H1 (cell line): ENCODE measurements around the gene CBFA2T2.

Source experiments
- EZH2 ChIP-seq: fragments of 200-600 bp; sonication (generic); IDR thresholded peaks from 2 replicates; pipeline ENCODE4 v1.7.1; 2012; ENCODE audit warnings: low read depth, mild to moderate bottlenecking, moderate library complexity, low read length, inconsistent platforms; ENCODE audit not compliant: severe bottlenecking
- NRF1 ChIP-seq: IDR thresholded peaks from 2 replicates; pipeline ENCODE4 v1.6.1; 2011; ENCODE audit warnings: mild to moderate bottlenecking, low read depth, low read length, improper control_type of control experiment
- POLR2A ChIP-seq, 2 experiments: IDR thresholded peaks; 1 replicate in 1 of 2; 2 replicates in 1 of 2; pipeline ENCODE4 v1.6.1; 2011; ENCODE audit warnings: low read depth in 2 of 2, low read length in 2 of 2, mild to moderate bottlenecking in 2 of 2; ENCODE audit errors: control extremely low read depth in 1 of 2
- POLR2AphosphoS5 ChIP-seq: IDR thresholded peaks from 2 replicates; pipeline ENCODE4 v1.6.1; 2011; ENCODE audit warnings: low read depth, low read length
- ZNF274 ChIP-seq: IDR thresholded peaks from 2 replicates; pipeline ENCODE4 v1.7.0; 2012; ENCODE audit warnings: low read length, borderline replicate concordance; ENCODE audit errors: extremely low read depth
- TF ChIP-seq, protein P1 (sequence below): IDR thresholded peaks from 2 replicates; pipeline ENCODE4 v1.6.1; 2011; ENCODE audit warnings: low read length, improper control_type of control experiment

DNA sequence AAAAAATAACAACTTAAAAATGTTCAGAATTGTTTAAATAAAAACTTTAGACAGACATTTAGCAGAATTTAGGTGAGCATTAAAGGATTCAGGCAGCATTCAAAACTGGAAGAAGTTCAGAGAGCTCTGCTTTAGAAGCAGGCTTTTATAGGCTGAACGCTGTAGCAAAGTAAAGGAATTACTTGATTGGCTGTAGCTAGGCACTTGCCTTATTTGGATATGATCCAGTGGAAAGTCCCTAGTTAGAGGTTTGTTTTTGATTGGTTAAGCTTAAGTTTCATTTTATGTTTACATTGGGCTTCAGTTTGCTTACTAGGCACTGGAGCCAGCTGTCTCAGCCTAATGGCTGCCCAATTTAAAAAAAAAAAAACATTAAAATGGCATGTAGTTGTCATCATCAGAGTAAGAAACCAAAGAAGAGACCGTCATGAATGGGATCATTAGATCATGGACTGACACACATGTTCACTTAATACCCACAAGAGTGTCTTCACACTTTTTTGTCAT lies 65.1 kb downstream of the CBFA2T2 start:
- TF ChIP-seq, protein P1, sequence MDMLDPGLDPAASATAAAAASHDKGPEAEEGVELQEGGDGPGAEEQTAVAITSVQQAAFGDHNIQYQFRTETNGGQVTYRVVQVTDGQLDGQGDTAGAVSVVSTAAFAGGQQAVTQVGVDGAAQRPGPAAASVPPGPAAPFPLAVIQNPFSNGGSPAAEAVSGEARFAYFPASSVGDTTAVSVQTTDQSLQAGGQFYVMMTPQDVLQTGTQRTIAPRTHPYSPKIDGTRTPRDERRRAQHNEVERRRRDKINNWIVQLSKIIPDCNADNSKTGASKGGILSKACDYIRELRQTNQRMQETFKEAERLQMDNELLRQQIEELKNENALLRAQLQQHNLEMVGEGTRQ, result no peak
- TF ChIP-seq ZNF274, result no peak
- no peak for TF ChIP-seq NRF1
- TF ChIP-seq POLR2A (IDR thresholded peaks at IDR 0.05; ENCODE audit: control extremely low read depth in 1 of 2, low read depth in 2 of 2, low read length in 2 of 2), result peak in 1 of 2 experiments; percentile 28; a peak in 1 of 3 replicates
- no peak for TF ChIP-seq EZH2
- TF ChIP-seq POLR2AphosphoS5, result no peak
